Mesendoderm (in vitro differentiated cells): ENCODE measurements around the gene IRAG1.

Experiments
- DNase-seq: peaks from one replicate; pipeline ENCODE4 v3.0.0; 2013
- H2AK5ac ChIP-seq: 2 replicates; pipeline ENCODE4 v1.6.1; 2013; ENCODE audit warnings: low read length, inconsistent platforms
- H2BK120ac ChIP-seq: 2 replicates; pipeline ENCODE4 v1.6.1; 2013; ENCODE audit warnings: low read depth, mild to moderate bottlenecking, low read length, moderate library complexity, mixed read lengths
- H2BK15ac ChIP-seq: replicated peaks from 2 replicates; pipeline ENCODE4 v1.6.1; 2013; ENCODE audit warnings: low read depth, mild to moderate bottlenecking, moderate library complexity
- H2BK5ac ChIP-seq: 2 replicates; pipeline ENCODE4 v1.6.1; 2013; ENCODE audit warnings: low read length, inconsistent platforms
- H3K18ac ChIP-seq: 2 replicates; pipeline ENCODE4 v1.6.1; 2013; ENCODE audit warnings: mild to moderate bottlenecking, low read length, mixed read lengths
- H3K23ac ChIP-seq: one replicate; pipeline ENCODE4 v1.6.1; 2013; ENCODE audit warnings: low read length
- H3K27ac ChIP-seq: 2 replicates; pipeline ENCODE4 v1.5.1; 2013; ENCODE audit warnings: low read depth, mild to moderate bottlenecking, inconsistent platforms, low read length, moderate library complexity
- H3K27me3 ChIP-seq: 2 replicates; pipeline ENCODE4 v1.6.1; 2013; ENCODE audit warnings: low read length, control low read depth, mild to moderate bottlenecking, inconsistent platforms; ENCODE audit not compliant: insufficient read depth, poor library complexity
- H3K36me3 ChIP-seq: 2 replicates; pipeline ENCODE4 v1.6.1; 2013; ENCODE audit warnings: low read length, inconsistent platforms; ENCODE audit not compliant: control insufficient read depth, insufficient read depth
- H3K4ac ChIP-seq: one replicate; pipeline ENCODE4 v1.6.1; 2013; ENCODE audit warnings: low read depth, mild to moderate bottlenecking, low read length, moderate library complexity
- H3K4me1 ChIP-seq: 2 replicates; pipeline ENCODE4 v1.6.1; 2013; ENCODE audit warnings: low read depth, low read length, inconsistent platforms; ENCODE audit not compliant: control insufficient read depth
- H3K4me2 ChIP-seq: 2 replicates; pipeline ENCODE4 v1.6.1; 2013; ENCODE audit warnings: low read length
- H3K4me3 ChIP-seq: 2 replicates; pipeline ENCODE4 v1.5.1; 2013; ENCODE audit warnings: mild to moderate bottlenecking, low read length
- H3K56ac ChIP-seq: one replicate; pipeline ENCODE4 v1.6.1; 2013; ENCODE audit warnings: low read length
- H3K79me1 ChIP-seq: 2 replicates; pipeline ENCODE4 v1.6.1; 2013; ENCODE audit warnings: low read length, inconsistent platforms
- H3K79me2 ChIP-seq: 2 replicates; pipeline ENCODE4 v1.6.1; 2013; ENCODE audit warnings: mild to moderate bottlenecking, low read length; ENCODE audit not compliant: control insufficient read depth, insufficient read depth
- H3K9ac ChIP-seq: 2 replicates; pipeline ENCODE4 v1.6.1; 2013; ENCODE audit warnings: low read length, inconsistent platforms
- H4K5ac ChIP-seq: one replicate; pipeline ENCODE4 v1.6.1; 2013; ENCODE audit warnings: low read length
- H4K8ac ChIP-seq: one replicate; pipeline ENCODE4 v1.6.1; 2013; ENCODE audit warnings: low read depth, mild to moderate bottlenecking, control low read depth, low read length, moderate library complexity
- WGBS: extraction: QIAGEN DNeasy Blood & Tissue Kit; methylation state at CpG from one replicate; pipeline ENCODE4 v1.1.7; 2013; ENCODE audit warnings: low lambda C conversion rate, missing lambda C conversion rate; ENCODE audit not compliant: insufficient coverage; ENCODE audit errors: extremely low coverage; 5-methylcytosine and 5-hydroxymethylcytosine counted together

Gene IRAG1

DNA sequence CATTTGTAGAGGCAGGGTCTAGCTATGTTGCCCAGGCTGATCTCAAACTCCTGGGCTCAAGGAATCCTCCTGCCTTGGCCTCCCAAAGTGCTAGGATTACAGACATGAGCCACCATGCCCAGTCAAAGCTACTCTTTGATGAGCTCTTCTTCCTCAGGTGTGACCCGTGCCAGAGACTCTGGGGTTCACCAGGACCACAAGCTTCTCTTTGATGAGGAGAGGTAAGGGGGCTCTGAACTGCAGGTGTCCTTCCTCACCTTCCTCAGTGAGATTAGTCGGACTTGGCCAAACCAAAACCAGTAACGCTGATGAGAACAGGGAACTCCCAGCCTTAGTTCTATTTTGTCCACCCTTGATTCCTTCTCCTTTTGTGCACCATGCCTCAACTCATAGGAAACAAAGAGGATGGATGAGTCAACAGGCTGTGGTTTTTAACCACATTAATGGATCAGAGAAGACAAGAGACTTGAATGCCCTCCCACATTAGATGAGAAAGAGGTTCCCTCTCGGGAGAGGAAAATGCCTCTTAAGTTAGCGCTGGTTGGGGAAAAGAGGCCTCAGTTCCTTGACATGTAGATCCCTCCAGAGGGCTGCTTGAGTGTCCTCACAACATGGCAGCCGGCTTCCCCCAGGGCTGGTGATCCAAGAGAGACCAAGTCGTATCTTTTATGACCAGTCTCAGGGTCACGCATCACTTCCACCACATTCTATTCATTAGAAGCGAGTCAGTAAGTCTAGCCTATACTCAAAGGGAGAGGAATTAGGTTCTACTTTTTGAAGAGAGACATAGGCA lies 31.8 kb upstream of the IRAG1 start:
- H3K4me3 ChIP-seq = no peak overlapping the region
- no peak overlapping the region for H3K18ac ChIP-seq
- no peak overlapping the region for H2BK15ac ChIP-seq
- no peaks in the 10 kb centered on the region for H3K36me3 ChIP-seq
- H3K56ac ChIP-seq = no peak overlapping the region
- no peak overlapping the region for H2BK120ac ChIP-seq
- no peak overlapping the region for H3K4ac ChIP-seq
- no peaks in the 10 kb centered on the region for H3K27me3 ChIP-seq
- no peak overlapping the region for H2AK5ac ChIP-seq
- H3K79me2 ChIP-seq = no peaks in the 10 kb centered on the region
- no peak overlapping the region for H3K23ac ChIP-seq
- WGBS = no CpG with 5 or more reads among the region's 9 CpGs
- no peaks in the 10 kb centered on the region for H3K4me1 ChIP-seq
- H3K4me2 ChIP-seq = no peak overlapping the region
- no peak overlapping the region for H4K8ac ChIP-seq
- H4K5ac ChIP-seq = no peak overlapping the region
- H2BK5ac ChIP-seq = no peak overlapping the region
- H3K79me1 ChIP-seq = no peaks in the 10 kb centered on the region
- no peak overlapping the region for H3K27ac ChIP-seq
- no peak overlapping the region for H3K9ac ChIP-seq
- DNase-seq = no peak

DNA sequence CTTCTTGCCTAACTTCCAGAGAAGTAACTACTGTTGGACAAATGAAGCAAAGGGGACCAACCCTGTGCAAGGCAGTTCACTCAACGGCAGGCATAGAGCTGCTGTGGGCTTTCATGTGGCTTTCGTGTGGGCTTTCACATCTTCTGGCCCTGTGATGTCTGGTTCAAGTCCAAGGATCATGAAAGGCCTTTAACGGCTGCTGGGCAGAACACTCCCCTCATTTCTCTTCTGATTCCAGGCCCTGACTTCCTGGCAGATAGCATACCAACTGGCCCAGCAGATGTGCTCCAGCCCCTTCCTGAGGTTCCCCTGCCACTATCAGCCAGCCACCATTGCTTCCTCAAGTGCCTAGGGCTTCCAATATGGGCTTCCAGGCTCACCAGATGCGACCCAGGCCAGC lies 28.8 kb upstream of the IRAG1 start:
- no peaks in the 10 kb centered on the region for H3K36me3 ChIP-seq
- no peak overlapping the region for H2BK15ac ChIP-seq
- H3K4me2 ChIP-seq = no peak overlapping the region
- no peak overlapping the region for H2BK5ac ChIP-seq
- no peak for DNase-seq
- no peaks in the 10 kb centered on the region for H3K4me1 ChIP-seq
- H3K27me3 ChIP-seq = no peaks in the 10 kb centered on the region
- no peak overlapping the region for H4K8ac ChIP-seq
- no peak overlapping the region for H4K5ac ChIP-seq
- no peak overlapping the region for H2AK5ac ChIP-seq
- H3K56ac ChIP-seq = no peak overlapping the region
- no CpG with 5 or more reads among the region's 4 CpGs for WGBS
- H3K27ac ChIP-seq = no peak overlapping the region
- H3K4me3 ChIP-seq = no peak overlapping the region
- no peak overlapping the region for H3K23ac ChIP-seq
- H3K18ac ChIP-seq = no peak overlapping the region
- no peak overlapping the region for H3K9ac ChIP-seq
- H3K79me2 ChIP-seq = no peaks in the 10 kb centered on the region
- no peak overlapping the region for H3K4ac ChIP-seq
- H2BK120ac ChIP-seq = no peak overlapping the region
- no peaks in the 10 kb centered on the region for H3K79me1 ChIP-seq

DNA sequence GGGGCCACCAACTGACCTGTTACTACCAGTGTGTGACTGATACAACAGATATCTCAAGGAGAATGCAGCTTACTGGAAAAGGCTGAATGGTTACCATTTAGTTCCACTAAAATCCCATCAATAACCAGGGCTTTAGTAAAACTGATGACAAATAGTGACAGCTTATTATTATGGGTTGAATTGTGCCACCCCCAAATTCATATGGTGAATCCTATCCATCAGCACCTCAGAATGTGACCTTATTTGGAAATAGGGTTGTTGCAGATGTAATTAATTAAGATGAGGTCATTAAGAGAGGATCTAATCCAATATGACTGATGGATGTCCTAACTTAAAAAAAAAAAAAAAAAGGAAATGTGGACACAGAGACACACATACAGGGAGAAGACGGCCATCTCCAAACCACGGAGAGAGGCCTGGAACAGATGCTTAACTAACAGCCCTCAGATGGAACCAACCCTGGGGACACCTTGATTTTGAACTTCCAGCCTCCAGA lies 27.4 kb upstream of the IRAG1 start:
- H3K4me2 ChIP-seq = no peak overlapping the region
- no peak overlapping the region for H2BK5ac ChIP-seq
- H3K79me1 ChIP-seq = no peaks in the 10 kb centered on the region
- no peak overlapping the region for H3K4me3 ChIP-seq
- no peak overlapping the region for H3K9ac ChIP-seq
- H4K5ac ChIP-seq = no peak overlapping the region
- H4K8ac ChIP-seq = no peak overlapping the region
- H2BK15ac ChIP-seq = no peak overlapping the region
- no peaks in the 10 kb centered on the region for H3K4me1 ChIP-seq
- no peaks in the 10 kb centered on the region for H3K79me2 ChIP-seq
- H3K36me3 ChIP-seq = no peaks in the 10 kb centered on the region
- H2AK5ac ChIP-seq = no peak overlapping the region
- H3K23ac ChIP-seq = no peak overlapping the region
- H3K27me3 ChIP-seq = no peaks in the 10 kb centered on the region
- no peak overlapping the region for H3K4ac ChIP-seq
- DNase-seq = no peak
- H3K56ac ChIP-seq = no peak overlapping the region
- no CpG with 5 or more reads among the region's 2 CpGs for WGBS
- no peak overlapping the region for H2BK120ac ChIP-seq
- H3K27ac ChIP-seq = no peak overlapping the region
- H3K18ac ChIP-seq = no peak overlapping the region

DNA sequence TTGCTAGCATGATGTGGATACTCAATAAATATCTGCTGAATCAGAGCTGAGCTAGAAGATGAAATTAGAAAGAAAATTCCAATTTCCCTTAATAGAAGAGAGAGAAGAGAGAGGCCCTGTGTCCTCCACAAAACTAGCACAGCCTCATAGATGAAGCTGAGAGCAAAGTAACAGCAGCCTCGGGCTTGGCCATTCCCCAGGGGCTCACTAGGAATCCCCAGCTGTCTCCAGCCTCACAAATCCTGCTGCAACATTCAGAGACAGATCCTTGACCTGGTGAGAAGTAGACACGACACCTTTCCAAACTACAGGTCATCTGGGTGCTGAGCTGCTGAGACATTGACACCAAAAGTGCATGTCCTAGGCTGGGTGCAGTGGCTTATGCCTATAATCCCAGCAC lies 26.1 kb upstream of the IRAG1 start:
- DNase-seq = no peak
- no peak overlapping the region for H3K23ac ChIP-seq
- H3K36me3 ChIP-seq = no peaks in the 10 kb centered on the region
- H4K8ac ChIP-seq = no peak overlapping the region
- H2AK5ac ChIP-seq = no peak overlapping the region
- no peak overlapping the region for H3K4me2 ChIP-seq
- no peak overlapping the region for H3K4ac ChIP-seq
- H3K27me3 ChIP-seq = no peaks in the 10 kb centered on the region
- H3K4me3 ChIP-seq = no peak overlapping the region
- H3K18ac ChIP-seq = no peak overlapping the region
- WGBS = no CpG with 5 or more reads among the region's 2 CpGs
- no peaks in the 10 kb centered on the region for H3K79me2 ChIP-seq
- H2BK15ac ChIP-seq = no peak overlapping the region
- H2BK120ac ChIP-seq = no peak overlapping the region
- no peak overlapping the region for H3K9ac ChIP-seq
- H3K56ac ChIP-seq = no peak overlapping the region
- no peaks in the 10 kb centered on the region for H3K79me1 ChIP-seq
- H3K27ac ChIP-seq = no peak overlapping the region
- no peaks in the 10 kb centered on the region for H3K4me1 ChIP-seq
- H4K5ac ChIP-seq = no peak overlapping the region
- H2BK5ac ChIP-seq = no peak overlapping the region

GRCh38 chr11:10716543-10717259 lies 23.1 kb upstream of the IRAG1 start:
- Histone ChIP-seq H4K5ac (no peak overlapping the region), H3K36me3 (no peaks in the 10 kb centered on the region), H3K4ac (no peak overlapping the region), H2BK15ac (no peak overlapping the region), H3K4me2 (no peak overlapping the region), H3K79me2 (no peaks in the 10 kb centered on the region), H3K4me1 (no peaks in the 10 kb centered on the region), H2BK120ac (no peak overlapping the region), H3K27me3 (no peaks in the 10 kb centered on the region), H4K8ac (no peak overlapping the region), H2BK5ac (no peak overlapping the region), H3K4me3 (no peak overlapping the region), H2AK5ac (no peak overlapping the region), H3K79me1 (no peaks in the 10 kb centered on the region), H3K18ac (no peak overlapping the region), H3K56ac (no peak overlapping the region), H3K23ac (no peak overlapping the region), H3K9ac (no peak overlapping the region), H3K27ac (no peak overlapping the region)
- peak; percentile 16 for DNase-seq
- WGBS = no CpG with 5 or more reads among the region's 9 CpGs
